WTC11 (cell line): Measurements from ENCODE around the gene ARMC9. TPM values are rescaled to one million over a fixed set of nuclear protein-coding genes. Genes with fewer than 3 reads are reported as not detected.

Source experiments
- ATAC-seq: fragments of 200-7000 bp; cut with Tn5 transposase; 2 replicates; pipeline ENCODE4 v1.10.0; 2021; ENCODE audit warnings: mild to moderate bottlenecking, moderate library complexity
- CTCF ChIA-PET: fragments of 300-600 bp; sonication (Branson Sonifier 250); formaldehyde crosslinking; loops from one replicate; lab custom pipeline; 2021; ENCODE audit warnings: antibody characterized with exemption; lab: Charles Lee
- POLR2A ChIA-PET: fragments of 350-600 bp; sonication (Branson Sonifier 250); formaldehyde crosslinking; loops from one replicate; lab custom pipeline; 2021; ENCODE audit warnings: antibody characterized with exemption; lab: Charles Lee
- DNase-seq: peaks from one replicate; pipeline ENCODE4 v3.0.0; 2021; ENCODE audit warnings: low spot score
- H3K27ac Mint-ChIP-seq: 2 replicates; pipeline ENCODE4 v1.8.0; 2021; ENCODE audit warnings: mixed read lengths
- H3K27me3 Mint-ChIP-seq: 2 replicates; pipeline ENCODE4 v1.8.0; 2021; ENCODE audit warnings: low read depth, mild to moderate bottlenecking, moderate library complexity, mixed read lengths
- H3K36me3 Mint-ChIP-seq: 2 replicates; pipeline ENCODE4 v1.8.0; 2021; ENCODE audit warnings: mixed read lengths
- H3K4me1 Mint-ChIP-seq: 2 replicates; pipeline ENCODE4 v1.8.0; 2022; ENCODE audit warnings: mixed read lengths
- H3K4me3 Mint-ChIP-seq: 2 replicates; pipeline ENCODE4 v1.8.0; 2021; ENCODE audit warnings: mild to moderate bottlenecking, moderate library complexity, mixed read lengths
- H3K9me3 Mint-ChIP-seq: 2 replicates; pipeline ENCODE4 v1.8.0; 2021; ENCODE audit warnings: mixed read lengths
- ELF4 ChIP-seq: sonication (generic); formaldehyde crosslinking; IDR thresholded peaks from 2 replicates; pipeline ENCODE4 v1.8.1; 2022; ENCODE audit warnings: low read depth, mild to moderate bottlenecking, moderate library complexity, missing genetic modification reagents
- EMX1 ChIP-seq: fragments of 250-450 bp; sonication (Bioruptor Pico); IDR thresholded peaks from 2 replicates; pipeline ENCODE4 v1.8.0; 2021; ENCODE audit warnings: mild to moderate bottlenecking
- FOXJ3 ChIP-seq: sonication (generic); formaldehyde crosslinking; IDR thresholded peaks from 2 replicates; pipeline ENCODE4 v1.9.0; 2021; ENCODE audit warnings: missing genetic modification reagents, mild to moderate bottlenecking, borderline replicate concordance
- FOXP1 ChIP-seq: sonication (generic); formaldehyde crosslinking; IDR thresholded peaks from 2 replicates; pipeline ENCODE4 v1.8.0; 2022; ENCODE audit warnings: missing genetic modification reagents, mild to moderate bottlenecking, moderate library complexity, borderline replicate concordance
- GTF2I ChIP-seq: fragments of 250-450 bp; sonication (Bioruptor Pico); conservative IDR thresholded peaks from 2 replicates; pipeline ENCODE4 v1.4.0; 2021; ENCODE audit warnings: mild to moderate bottlenecking
- MXD4 ChIP-seq: fragments of 250-450 bp; sonication (Bioruptor Pico); IDR thresholded peaks from 2 replicates; pipeline ENCODE4 v1.8.0; 2021; ENCODE audit warnings: mild to moderate bottlenecking, moderate library complexity, borderline replicate concordance
- NFE2L1 ChIP-seq: sonication (generic); formaldehyde crosslinking; IDR thresholded peaks from 2 replicates; pipeline ENCODE4 v1.8.1; 2023; ENCODE audit warnings: missing genetic modification reagents
- PRDM15 ChIP-seq: sonication (generic); formaldehyde crosslinking; IDR thresholded peaks from 2 replicates; pipeline ENCODE4 v1.8.0; 2022; ENCODE audit warnings: missing genetic modification reagents
- RELA ChIP-seq: sonication (generic); formaldehyde crosslinking; IDR thresholded peaks from 2 replicates; pipeline ENCODE4 v1.8.1; 2022; ENCODE audit warnings: missing genetic modification reagents, mild to moderate bottlenecking, borderline replicate concordance
- RORB ChIP-seq: fragments of 250-450 bp; sonication (Bioruptor Pico); IDR thresholded peaks from 2 replicates; pipeline ENCODE4 v1.9.0; 2021; ENCODE audit warnings: mild to moderate bottlenecking
- SMAD3 ChIP-seq: sonication (generic); formaldehyde crosslinking; IDR thresholded peaks from 2 replicates; pipeline ENCODE4 v1.8.0; 2022; ENCODE audit warnings: missing genetic modification reagents, mild to moderate bottlenecking, borderline replicate concordance
- TEAD1 ChIP-seq: sonication (generic); formaldehyde crosslinking; IDR thresholded peaks from 2 replicates; pipeline ENCODE4 v1.8.0; 2022; ENCODE audit warnings: mild to moderate bottlenecking, missing genetic modification reagents
- TP53 ChIP-seq: sonication (generic); formaldehyde crosslinking; IDR thresholded peaks from 2 replicates; pipeline ENCODE4 v1.8.1; 2023; ENCODE audit warnings: mild to moderate bottlenecking, missing genetic modification reagents
- ZNF219 ChIP-seq: sonication (generic); formaldehyde crosslinking; IDR thresholded peaks from 2 replicates; pipeline ENCODE4 v1.8.0; 2023; ENCODE audit warnings: missing genetic modification reagents, mild to moderate bottlenecking, borderline replicate concordance
- ZNF263 ChIP-seq: sonication (generic); formaldehyde crosslinking; IDR thresholded peaks from 2 replicates; pipeline ENCODE4 v1.8.1; 2022; ENCODE audit warnings: low read depth, mild to moderate bottlenecking, moderate library complexity, missing genetic modification reagents
- ZNF317 ChIP-seq: sonication (generic); formaldehyde crosslinking; IDR thresholded peaks from 2 replicates; pipeline ENCODE4 v1.8.1; 2023; ENCODE audit warnings: low read depth, mild to moderate bottlenecking, moderate library complexity, missing genetic modification reagents, borderline replicate concordance
- ZNF416 ChIP-seq: fragments of 250-450 bp; sonication (Bioruptor Pico); IDR thresholded peaks from 2 replicates; pipeline ENCODE4 v1.9.0; 2021; ENCODE audit warnings: mild to moderate bottlenecking, inconsistent platforms
- ZNF671 ChIP-seq: fragments of 250-450 bp; sonication (Bioruptor Pico); IDR thresholded peaks from 2 replicates; pipeline ENCODE4 v1.8.0; 2021; ENCODE audit warnings: mild to moderate bottlenecking
- total RNA-seq: library from RNA; stranded (reverse); gene quantifications from 3 replicates; pipeline ENCODE4 v1.2.3, GENCODE V29; 2021
- TF ChIP-seq, protein P1 (sequence below): sonication (generic); formaldehyde crosslinking; IDR thresholded peaks from 2 replicates; pipeline ENCODE4 v1.8.1; 2022; ENCODE audit warnings: low read depth, mild to moderate bottlenecking, moderate library complexity, missing genetic modification reagents, borderline replicate concordance
- TF ChIP-seq, protein P2 (sequence below): sonication (generic); formaldehyde crosslinking; IDR thresholded peaks from 2 replicates; pipeline ENCODE4 v1.8.0; 2022; ENCODE audit warnings: mild to moderate bottlenecking, missing genetic modification reagents

Gene ARMC9
- total RNA-seq, 1 experiment from 2014 or later: 34.9 TPM

GRCh38 chr2:231398585-231398984, 200.2 kb downstream of the ARMC9 start (continued):
- TF ChIP-seq, protein P1, sequence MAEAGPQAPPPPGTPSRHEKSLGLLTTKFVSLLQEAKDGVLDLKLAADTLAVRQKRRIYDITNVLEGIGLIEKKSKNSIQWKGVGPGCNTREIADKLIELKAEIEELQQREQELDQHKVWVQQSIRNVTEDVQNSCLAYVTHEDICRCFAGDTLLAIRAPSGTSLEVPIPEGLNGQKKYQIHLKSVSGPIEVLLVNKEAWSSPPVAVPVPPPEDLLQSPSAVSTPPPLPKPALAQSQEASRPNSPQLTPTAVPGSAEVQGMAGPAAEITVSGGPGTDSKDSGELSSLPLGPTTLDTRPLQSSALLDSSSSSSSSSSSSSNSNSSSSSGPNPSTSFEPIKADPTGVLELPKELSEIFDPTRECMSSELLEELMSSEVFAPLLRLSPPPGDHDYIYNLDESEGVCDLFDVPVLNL (CRISPR knock-in tag): no peak

GRCh38 chr2:231399046-231399852, 200.8 kb downstream of the ARMC9 start:
- H3K9me3 Mint-ChIP-seq: no peaks in the 10 kb centered on the region
- CTCF ChIA-PET: interaction anchor here (1.3 to 2.4 kb wide), 10 partner anchors 12 to 534 kb away, joined by 3 to 19 read pairs (median 8); partner anchors contain the start of gene ITM2C
- H3K4me1 Mint-ChIP-seq: peaks cover 74% of the 10 kb centered on the region
- H3K36me3 Mint-ChIP-seq: peaks cover 27% of the 10 kb centered on the region
- POLR2A ChIA-PET: interaction anchor here (0.6 to 1.2 kb wide), 3 partner anchors 13 to 107 kb away, joined by 3 to 8 read pairs (median 7); no protein-coding TSS in a partner anchor
- ATAC-seq: no peak
- no peaks in the 10 kb centered on the region for H3K27me3 Mint-ChIP-seq
- no peak for TF ChIP-seq EMX1 (CRISPR knock-in tag)
- no peak for TF ChIP-seq SMAD3 (CRISPR knock-in tag)
- no peak for TF ChIP-seq RELA (CRISPR knock-in tag)
- TF ChIP-seq TEAD1 (CRISPR knock-in tag): no peak
- TF ChIP-seq FOXP1: no peak
- no peak for TF ChIP-seq ZNF317 (CRISPR knock-in tag)
- TF ChIP-seq ZNF219 (CRISPR knock-in tag): no peak
- TF ChIP-seq MXD4 (CRISPR knock-in tag): no peak
- no peak for TF ChIP-seq TP53
- TF ChIP-seq PRDM15 (CRISPR knock-in tag): no peak
- TF ChIP-seq, protein P2, sequence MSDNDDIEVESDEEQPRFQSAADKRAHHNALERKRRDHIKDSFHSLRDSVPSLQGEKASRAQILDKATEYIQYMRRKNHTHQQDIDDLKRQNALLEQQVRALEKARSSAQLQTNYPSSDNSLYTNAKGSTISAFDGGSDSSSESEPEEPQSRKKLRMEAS (CRISPR knock-in tag): no peak
- no peak for TF ChIP-seq ZNF671
- no peak for TF ChIP-seq FOXJ3 (CRISPR knock-in tag)
- TF ChIP-seq ELF4 (CRISPR knock-in tag): no peak
- no peak for TF ChIP-seq ZNF263 (CRISPR knock-in tag)
- TF ChIP-seq GTF2I (CRISPR knock-in tag): no peak
- TF ChIP-seq NFE2L1 (CRISPR knock-in tag): no peak
- TF ChIP-seq ZNF416: no peak
- no peak for TF ChIP-seq RORB (CRISPR knock-in tag)
- H3K27ac Mint-ChIP-seq: no peak overlapping the region
- H3K4me3 Mint-ChIP-seq: no peak overlapping the region
- DNase-seq: no peak
